H1 (cell line): ENCODE measurements around the gene MMS22L. TPM values are rescaled to one million over a fixed set of nuclear protein-coding genes. Genes with fewer than 3 reads are reported as not detected.

Source experiments
- CTCF ChIA-PET: fragments of 300-600 bp; sonication (Branson Sonifier 250); formaldehyde crosslinking; loops from one replicate; lab custom pipeline; 2021; ENCODE audit not compliant: partially characterized antibody; lab: Charles Lee
- POLR2A ChIA-PET: fragments of 300-600 bp; sonication (Branson Sonifier 250); formaldehyde crosslinking; loops from one replicate; lab custom pipeline; 2021; ENCODE audit warnings: inconsistent platforms; ENCODE audit not compliant: partially characterized antibody; lab: Charles Lee
- DNase-seq, 2 experiments: peaks; one replicate each; pipeline versions ENCODE4 v3.0.0 to v3.0.0-alpha.2; 2010 to 2022; ENCODE audit warnings: low spot score in 2 of 2, low read depth in 1 of 2, mixed read lengths in 1 of 2
- FAIRE-seq: peaks from 2 replicates; lab custom pipeline; 2011; peaks lifted over from hg19 to GRCh38; lab: Jason Lieb, UNC
- H2AFZ ChIP-seq: 2 replicates; pipeline ENCODE4 v1.8.1; 2012; ENCODE audit warnings: low read length, inconsistent platforms
- H2AK5ac ChIP-seq: 2 replicates; pipeline ENCODE4 v1.6.1; 2013; ENCODE audit warnings: low read depth, low read length
- H2BK120ac ChIP-seq: replicated peaks from 2 replicates; pipeline ENCODE3; 2013; ENCODE audit warnings: low read depth, low read length, inconsistent platforms
- H2BK12ac ChIP-seq: 2 replicates; pipeline ENCODE4 v1.6.1; 2013; ENCODE audit warnings: low read depth, low read length
- H2BK15ac ChIP-seq: 2 replicates; pipeline ENCODE4 v1.6.1; 2013; ENCODE audit warnings: low read length
- H2BK20ac ChIP-seq: 2 replicates; pipeline ENCODE4 v1.6.1; 2013; ENCODE audit warnings: low read length
- H2BK5ac ChIP-seq: 2 replicates; pipeline ENCODE4 v1.6.1; 2013; ENCODE audit warnings: low read depth, low read length
- H3K14ac ChIP-seq: 2 replicates; pipeline ENCODE4 v1.6.1; 2013; ENCODE audit warnings: inconsistent platforms; ENCODE audit not compliant: insufficient read length
- H3K18ac ChIP-seq: 2 replicates; pipeline ENCODE4 v1.6.1; 2013; ENCODE audit warnings: low read length; ENCODE audit errors: extremely low read depth
- H3K23ac ChIP-seq: 2 replicates; pipeline ENCODE4 v1.6.1; 2013; ENCODE audit warnings: inconsistent platforms; ENCODE audit not compliant: insufficient read length
- H3K23me2 ChIP-seq: 2 replicates; pipeline ENCODE4 v1.6.1; 2013; ENCODE audit warnings: low read depth, low read length
- H3K27ac ChIP-seq: 2 replicates; pipeline ENCODE4 v1.6.1; 2011; ENCODE audit warnings: low read depth, low read length, inconsistent platforms
- H3K27me3 ChIP-seq, 4 experiments: replicated peaks in 1 of 4; 1 replicate in 1 of 4; 2 replicates in 3 of 4; pipeline versions ENCODE4 v1.6.1 to v1.8.1; 2011 to 2013; ENCODE audit warnings: low read length in 3 of 4, mild to moderate bottlenecking in 3 of 4, inconsistent platforms in 2 of 4, mixed read lengths in 2 of 4, moderate library complexity in 1 of 4; ENCODE audit not compliant: control insufficient read depth in 3 of 4, insufficient read depth in 3 of 4; ENCODE audit errors: extremely low read depth in 1 of 4
- H3K36me3 ChIP-seq, 4 experiments: 2 replicates each; pipeline versions ENCODE4 v1.6.1 to v1.8.1; 2011 to 2013; ENCODE audit warnings: mild to moderate bottlenecking in 4 of 4, low read length in 3 of 4, moderate library complexity in 2 of 4, control low read depth in 1 of 4, inconsistent platforms in 1 of 4; ENCODE audit not compliant: insufficient read depth in 4 of 4, control insufficient read depth in 2 of 4
- H3K4ac ChIP-seq: replicated peaks from 2 replicates; pipeline ENCODE3; 2013; ENCODE audit warnings: low read length, low read depth, mixed read lengths, inconsistent platforms; ENCODE audit not compliant: insufficient read length
- H3K4me1 ChIP-seq, 4 experiments: replicated peaks in 1 of 4; 1 replicate in 1 of 4; 2 replicates in 3 of 4; pipeline versions ENCODE4 v1.6.1 to v1.8.1; 2011 to 2013; ENCODE audit warnings: low read length in 3 of 4, inconsistent platforms in 2 of 4, mixed read lengths in 1 of 4; ENCODE audit not compliant: insufficient read depth in 4 of 4, control insufficient read depth in 3 of 4
- H3K4me2 ChIP-seq, 2 experiments: 2 replicates each; pipeline versions ENCODE4 v1.6.1 to v1.8.1; 2011 to 2013; ENCODE audit warnings: low read depth in 2 of 2, low read length in 2 of 2, control low read depth in 1 of 2, inconsistent platforms in 1 of 2, mild to moderate bottlenecking in 1 of 2; ENCODE audit not compliant: insufficient read depth in 1 of 2
- H3K4me3 ChIP-seq, 4 experiments: fragments of 200-600, 300-600 bp in 1 of 4; sonication (generic), shearing (Covaris generic), sonication (Bioruptor Twin) in 1 of 4; 2 replicates each; pipeline versions ENCODE4 v1.5.1 to v1.8.1; 2011 to 2016; ENCODE audit warnings: low read length in 4 of 4, low read depth in 3 of 4, control low read depth in 2 of 4, inconsistent platforms in 2 of 4, mild to moderate bottlenecking in 2 of 4, mixed read lengths in 1 of 4, moderate library complexity in 1 of 4; ENCODE audit not compliant: insufficient read depth in 2 of 4; ENCODE audit errors: extremely low read depth in 1 of 4
- H3K56ac ChIP-seq: replicated peaks from 2 replicates; pipeline ENCODE3; 2013; ENCODE audit warnings: low read depth, mild to moderate bottlenecking, mixed read lengths, low read length, inconsistent platforms; ENCODE audit not compliant: insufficient read length
- H3K79me1 ChIP-seq: 2 replicates; pipeline ENCODE4 v1.6.1; 2013; ENCODE audit warnings: low read depth, low read length, control low read depth
- H3K79me2 ChIP-seq, 2 experiments: 2 replicates each; pipeline versions ENCODE4 v1.6.1 to v1.8.1; 2012 to 2013; ENCODE audit warnings: low read length in 2 of 2, mild to moderate bottlenecking in 2 of 2, inconsistent platforms in 1 of 2; ENCODE audit not compliant: insufficient read depth in 2 of 2, control insufficient read depth in 1 of 2
- H3K9ac ChIP-seq, 4 experiments: replicated peaks in 1 of 4; 1 replicate in 1 of 4; 2 replicates in 3 of 4; pipeline versions ENCODE4 v1.6.1 to v1.8.1; 2011 to 2013; ENCODE audit warnings: low read depth in 3 of 4, low read length in 3 of 4, control low read depth in 2 of 4, mild to moderate bottlenecking in 2 of 4, moderate library complexity in 2 of 4, inconsistent platforms in 1 of 4; ENCODE audit errors: extremely low read depth in 1 of 4
- H3K9me3 ChIP-seq, 2 experiments: 2 replicates each; pipeline versions ENCODE4 v1.6.1 to v1.8.1; 2012 to 2013; ENCODE audit warnings: mild to moderate bottlenecking in 2 of 2, moderate library complexity in 2 of 2, control low read depth in 1 of 2, inconsistent platforms in 1 of 2, low read depth in 1 of 2, low read length in 1 of 2, mixed read lengths in 1 of 2; ENCODE audit not compliant: insufficient read depth in 2 of 2
- H4K20me1 ChIP-seq, 2 experiments: replicated peaks in 1 of 2; 2 replicates each; pipeline versions ENCODE3 to v1.8.1; 2011 to 2013; ENCODE audit warnings: inconsistent platforms in 2 of 2, low read length in 2 of 2, mild to moderate bottlenecking in 1 of 2; ENCODE audit not compliant: insufficient read depth in 2 of 2, control insufficient read depth in 1 of 2
- H4K5ac ChIP-seq: 2 replicates; pipeline ENCODE4 v1.6.1; 2013; ENCODE audit warnings: low read length, low read depth, mixed read lengths, inconsistent platforms; ENCODE audit not compliant: insufficient read length
- H4K8ac ChIP-seq: 2 replicates; pipeline ENCODE4 v1.8.0; 2013; ENCODE audit warnings: mild to moderate bottlenecking, moderate library complexity, low read length, inconsistent platforms; ENCODE audit not compliant: insufficient read depth; ENCODE audit errors: extremely low read depth
- H4K91ac ChIP-seq: replicated peaks from 2 replicates; pipeline ENCODE3; 2013; ENCODE audit warnings: low read length, mixed read lengths, inconsistent platforms; ENCODE audit not compliant: insufficient read length
- BCL11A ChIP-seq, 2 experiments: IDR thresholded peaks; one replicate each; pipeline ENCODE4 v1.6.1; 2011; ENCODE audit warnings: low read depth in 2 of 2, low read length in 2 of 2, mild to moderate bottlenecking in 2 of 2
- CBX8 ChIP-seq: fragments of 300-800, 300-1000 bp; sonication (generic); IDR thresholded peaks from 2 replicates; pipeline ENCODE4 v1.7.1; 2016; ENCODE audit warnings: low read depth, low read length, borderline replicate concordance
- CHD1 ChIP-seq: IDR thresholded peaks from 2 replicates; pipeline ENCODE4 v1.6.1; 2012; ENCODE audit warnings: low read depth, low read length, improper control_type of control experiment
- GTF2F1 ChIP-seq: IDR thresholded peaks from 2 replicates; pipeline ENCODE4 v1.6.1; 2012; ENCODE audit warnings: low read depth, low read length, improper control_type of control experiment, borderline replicate concordance
- RFX5 ChIP-seq: IDR thresholded peaks from 2 replicates; pipeline ENCODE4 v1.6.1; 2011; ENCODE audit warnings: low read depth, low read length, improper control_type of control experiment, borderline replicate concordance
- TAF7 ChIP-seq: optimal IDR thresholded peaks from 2 replicates; pipeline ENCODE3; 2011; ENCODE audit warnings: low read depth, mild to moderate bottlenecking, inconsistent platforms, low read length, moderate library complexity, borderline replicate concordance
- TCF12 ChIP-seq: IDR thresholded peaks from 2 replicates; pipeline ENCODE4 v1.6.1; 2011; ENCODE audit warnings: low read depth, mild to moderate bottlenecking, low read length
- YY1 ChIP-seq: IDR thresholded peaks from 2 replicates; pipeline ENCODE4 v1.6.1; 2011; ENCODE audit warnings: low read depth, mild to moderate bottlenecking, low read length
- WGBS, 2 experiments: shearing (Covaris generic) in 1 of 2; methylation state at CpG; one replicate each; pipeline versions ENCODE4 v1.1.6 to v1.1.7; 2013 to 2015; ENCODE audit warnings: low lambda C conversion rate in 2 of 2, mixed read lengths in 2 of 2, inconsistent platforms in 1 of 2, low coverage in 1 of 2, missing lambda C conversion rate in 1 of 2; ENCODE audit not compliant: insufficient replicate concordance in 2 of 2, insufficient coverage in 1 of 2, insufficient read length in 1 of 2; ENCODE audit errors: extremely low coverage in 1 of 2, missing lambda C conversion rate in 1 of 2; 5-methylcytosine and 5-hydroxymethylcytosine counted together
- polyA plus RNA-seq, 7 experiments: library from polyadenylated mRNA; depleted of rRNA in 3 of 7; stranded (reverse) in 5 of 7; unstranded in 2 of 7; fragments of >200 nt in 5 of 7; fragments of 200-250 nt in 2 of 7; gene quantifications; 1 replicate in 5 of 7; 2 replicates in 1 of 7; 4 replicates in 1 of 7; pipeline versions ENCODE4 v1.2.1 to v1.2.3, GENCODE V29; 2011 to 2013; ENCODE audit warnings: missing spikeins in 2 of 7, mixed read lengths in 2 of 7
- total RNA-seq: library from RNA; stranded (reverse); fragmentation: NEBNext Ultra II Directional; extraction: Animal tissue kit (Norgen Biotek cat#: 25700); gene quantifications from 2 replicates; pipeline ENCODE4 v1.2.1, GENCODE V29; 2021

Gene MMS22L
- total and polyA plus RNA-seq, 2 of the 8 experiments (the other 6 are each of a cell fraction or from before 2014, with no cell fraction given), result 11.1 to 32.6 TPM

DNA sequence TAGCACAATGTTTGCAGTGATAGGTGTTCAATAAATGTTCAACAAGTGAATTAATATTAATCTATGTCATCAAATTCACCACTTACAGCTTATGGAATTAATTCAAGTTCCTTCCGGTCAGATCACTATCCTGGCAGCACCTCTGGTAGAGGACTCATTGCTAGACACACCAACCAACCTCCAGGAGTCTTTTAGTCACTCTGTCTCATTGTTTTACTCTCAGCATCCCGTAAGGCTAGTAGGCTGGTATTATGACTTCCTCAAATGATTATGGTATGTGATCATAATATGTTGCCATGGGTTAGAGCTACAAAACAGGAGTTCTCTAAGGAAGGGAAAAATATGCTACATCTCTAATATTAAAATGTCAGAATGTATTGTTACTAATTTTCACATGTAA lies 21.7 kb upstream of the MMS22L start:
- H3K9me3 ChIP-seq, result no peaks in the 10 kb centered on the region
- H2BK20ac ChIP-seq, result no peak overlapping the region
- H4K91ac ChIP-seq, result no peak overlapping the region
- H3K79me1 ChIP-seq, result no peaks in the 10 kb centered on the region
- H3K23me2 ChIP-seq, result no peaks in the 10 kb centered on the region
- H2BK120ac ChIP-seq, result no peak overlapping the region
- no peak overlapping the region for H3K9ac ChIP-seq
- H4K20me1 ChIP-seq, result no peaks in the 10 kb centered on the region
- H3K27me3 ChIP-seq, result no peaks in the 10 kb centered on the region
- no peak overlapping the region for H2AK5ac ChIP-seq
- no peak overlapping the region for H2BK5ac ChIP-seq
- H2BK15ac ChIP-seq, result no peak overlapping the region
- no peak overlapping the region for H3K4ac ChIP-seq
- H3K23ac ChIP-seq, result no peak overlapping the region
- no peak for DNase-seq
- H3K4me3 ChIP-seq, result no peak overlapping the region
- H3K36me3 ChIP-seq, result no peaks in the 10 kb centered on the region
- no peak overlapping the region; the same call in 1 of the 2 replicates for H2AFZ ChIP-seq
- POLR2A ChIA-PET, result no interaction called here
- CTCF ChIA-PET, result no interaction called here
- no peak overlapping the region for H2BK12ac ChIP-seq
- no peak overlapping the region for H3K4me2 ChIP-seq
- H3K18ac ChIP-seq, result no peak overlapping the region
- TF ChIP-seq TAF7, result no peak
- no peak for TF ChIP-seq YY1
- no peak for TF ChIP-seq CHD1
- TF ChIP-seq RFX5, result no peak
- TF ChIP-seq BCL11A (IDR thresholded peaks at IDR 0.05; ENCODE audit: low read depth in 2 of 2, low read length in 2 of 2), result no peak
- TF ChIP-seq CBX8, result no peak
- no peak for TF ChIP-seq GTF2F1
- no peak for TF ChIP-seq TCF12
- 96% methylated on average over 2 of the region's 2 CpGs; no CpG with 5 or more reads in 1 of the 2 experiments for WGBS, 2 experiments
- no peak overlapping the region for H4K8ac ChIP-seq
- no peak overlapping the region for H4K5ac ChIP-seq
- H3K56ac ChIP-seq, result no peak overlapping the region
- FAIRE-seq, result no peak
- H3K14ac ChIP-seq, result no peak overlapping the region
- H3K27ac ChIP-seq, result no peak overlapping the region
- no peaks in the 10 kb centered on the region for H3K79me2 ChIP-seq
- peaks cover 0 to 6% (median 4%) of the 10 kb centered on the region in 4 experiments; a peak in 5 of 7 replicates for H3K4me1 ChIP-seq
